Epithelial cell of esophagus (primary cell): Measurements from ENCODE around the gene TRMO.
A peak's percentile ranks its signal among the peaks of the same experiment; 100 is the strongest.

Source experiments
- DNase-seq: peaks from one replicate; pipeline ENCODE4 v3.0.0; 2010; ENCODE audit warnings: low read depth
- H3K4me3 ChIP-seq: 2 replicates; pipeline ENCODE4 v1.5.1; 2011; ENCODE audit warnings: mild to moderate bottlenecking, low read length, control low read depth
- CTCF ChIP-seq: IDR thresholded peaks from 2 replicates; pipeline ENCODE4 v1.5.1; 2011; ENCODE audit warnings: low read depth, mild to moderate bottlenecking, low read length, control low read depth, inconsistent platforms; ENCODE audit not compliant: insufficient read depth; ENCODE audit errors: missing control alignments

The TRMO gene

GRCh38 chr9:97874624-97875023 is 47.7 kb downstream of the TRMO start:
- peak; percentile 64 for DNase-seq
- no peak for TF ChIP-seq CTCF
- no peak overlapping the region for H3K4me3 ChIP-seq

DNA sequence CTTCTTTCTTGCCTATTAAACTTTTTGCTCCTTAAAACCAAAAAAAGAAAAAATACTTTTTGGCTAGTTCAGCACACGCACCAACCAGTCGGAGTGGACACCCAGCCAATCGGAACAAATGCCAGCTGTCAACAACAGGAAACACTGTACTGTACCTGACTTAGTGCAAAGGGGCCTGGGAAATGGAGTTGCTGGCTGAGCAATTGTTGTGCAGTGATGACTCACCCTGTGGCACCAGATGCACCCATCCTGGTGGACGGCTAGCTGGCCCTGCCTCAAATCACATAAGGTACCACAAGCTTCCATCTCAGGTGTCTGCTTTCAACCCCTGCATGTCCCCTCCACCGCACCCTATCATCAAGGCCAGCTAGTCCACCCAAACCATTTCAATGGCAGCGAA is 48.4 kb downstream of the TRMO start:
- no peak overlapping the region for H3K4me3 ChIP-seq
- no peak for TF ChIP-seq CTCF
- DNase-seq = peak; percentile 83

DNA sequence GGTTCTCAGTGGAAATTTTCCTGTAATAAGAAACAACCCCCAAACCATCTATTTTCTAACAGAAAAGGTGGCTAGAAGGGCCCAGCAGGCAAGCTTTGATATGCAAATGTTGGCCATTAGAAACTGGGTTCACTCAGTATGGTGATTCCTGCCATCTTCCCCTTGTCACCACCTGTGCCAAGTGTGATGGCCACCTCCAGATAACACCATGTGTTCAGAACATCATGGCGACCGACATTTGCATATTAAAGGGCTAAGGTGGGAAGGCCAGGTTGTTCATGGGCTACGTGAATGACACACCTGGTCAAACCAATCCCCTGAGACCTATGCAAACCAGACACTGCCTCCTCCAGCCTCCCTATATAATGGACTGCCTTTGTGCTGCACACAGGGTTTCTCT is 48.9 kb downstream of the TRMO start:
- H3K4me3 ChIP-seq = no peak overlapping the region
- no peak for DNase-seq
- TF ChIP-seq CTCF = no peak

- no peak overlapping the region for H3K4me3 ChIP-seq
- no peak for DNase-seq
- TF ChIP-seq CTCF = no peak
Measured at GRCh38 chr9:97868859-97869258, 53.4 kb downstream of the TRMO start.

DNA sequence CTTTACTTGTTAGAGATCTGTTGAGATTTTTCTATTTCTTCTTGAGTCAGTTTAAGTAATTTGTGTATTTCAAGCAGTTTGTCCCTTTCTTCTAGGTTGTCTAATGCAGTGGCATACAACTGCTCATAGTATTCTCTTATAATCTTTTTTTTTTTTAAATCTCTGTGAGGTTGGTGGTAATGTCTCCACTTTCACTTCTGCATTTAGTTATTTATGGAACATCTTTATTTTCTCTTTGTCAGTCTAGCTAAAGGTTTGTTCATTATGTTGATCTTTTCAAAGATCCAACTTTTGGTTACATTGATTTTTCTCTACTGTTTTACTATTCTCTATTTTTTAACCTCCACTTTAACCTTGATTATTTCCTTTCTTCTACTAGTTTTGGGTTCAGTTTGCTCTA is 55.5 kb downstream of the TRMO start:
- DNase-seq = no peak
- no peak overlapping the region for H3K4me3 ChIP-seq
- no peak for TF ChIP-seq CTCF

DNA sequence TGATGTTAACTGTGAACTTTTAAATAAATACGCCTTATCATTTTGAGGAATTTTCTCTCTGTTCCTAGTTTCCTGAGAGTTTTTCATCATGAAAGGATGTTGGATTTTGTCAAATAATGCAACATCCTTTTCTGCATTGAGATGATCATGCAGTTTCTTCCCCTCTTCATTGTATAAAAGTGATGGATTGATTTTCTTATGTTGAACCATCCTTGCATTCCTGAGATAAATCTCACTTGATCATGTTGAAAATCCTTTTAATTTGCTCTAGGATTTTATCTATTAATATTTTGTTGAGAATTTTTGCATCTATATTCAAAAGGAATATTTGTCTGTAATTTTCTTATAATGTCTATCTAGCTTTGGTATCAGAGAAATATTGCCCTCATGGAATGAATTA is 56.0 kb downstream of the TRMO start:
- TF ChIP-seq CTCF = no peak
- no peak for DNase-seq
- no peak overlapping the region for H3K4me3 ChIP-seq

GRCh38 chr9:97864396-97864795 is 57.9 kb downstream of the TRMO start:
- no peak for TF ChIP-seq CTCF
- H3K4me3 ChIP-seq = no peak overlapping the region
- peak; percentile 49 for DNase-seq
